ENCODE measurements around the gene SCYL1.

DNA sequence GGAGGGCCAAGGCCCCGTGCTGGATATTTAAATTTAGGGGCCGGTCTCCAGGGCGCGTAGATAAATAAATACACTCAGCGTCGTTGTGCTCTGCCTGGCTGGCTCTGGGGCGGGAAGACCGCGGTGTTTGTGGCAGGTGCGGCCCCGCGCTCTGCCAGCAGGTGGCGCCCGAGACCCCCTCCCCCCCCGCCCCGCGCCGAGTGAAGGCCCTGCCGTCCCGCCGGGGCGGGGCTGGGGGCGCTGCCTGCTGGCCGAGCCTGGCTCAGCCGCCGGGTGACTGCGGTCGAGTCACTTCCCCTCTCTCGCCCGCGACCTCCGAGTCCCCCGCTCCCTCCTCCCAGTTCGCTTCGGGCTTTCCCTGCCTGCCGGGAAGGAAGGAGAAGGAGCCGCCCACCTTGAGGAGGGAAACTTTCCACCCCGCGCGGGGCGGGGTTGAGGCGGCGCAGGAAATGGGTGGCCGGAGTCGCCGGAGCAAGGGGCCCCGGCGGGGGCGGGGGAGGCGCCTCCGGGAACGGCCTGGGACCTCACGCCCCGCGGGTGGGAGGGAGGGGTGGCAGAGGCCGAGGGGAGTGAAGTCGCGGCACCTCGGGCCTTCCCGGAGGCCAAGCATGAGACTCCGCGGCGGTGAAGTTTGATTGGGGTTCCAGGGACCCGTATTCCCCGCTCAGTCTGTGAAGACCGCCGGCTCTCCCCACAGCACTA lies 49.4 kb downstream of the SCYL1 start:
- peak in 3 of 4 experiments; percentile 86 to 100 (median 96) for TF ChIP-seq CTCF (IDR thresholded peaks at IDR 0.05)
- no peak for TF ChIP-seq POLR2A (IDR thresholded peaks at IDR 0.05)
